Kidney epithelial cell (primary cell): ENCODE measurements around the gene RABGAP1L. TPM values are rescaled to one million over a fixed set of nuclear protein-coding genes. Genes with fewer than 3 reads are reported as not detected.
"Not testable (repeated sequence)": the region's sequence is repeated elsewhere in the genome, so short reads cannot be mapped to it uniquely, and the experiment has no call there.

Experiments used
- DNase-seq: peaks from one replicate; pipeline ENCODE4 v3.0.0-alpha.2; 2010; ENCODE audit warnings: low read depth
- H3K27me3 ChIP-seq: 2 replicates; pipeline ENCODE4 v1.6.0; 2011; ENCODE audit warnings: low read length; ENCODE audit not compliant: control insufficient read depth, insufficient read depth
- H3K36me3 ChIP-seq: 2 replicates; pipeline ENCODE4 v1.5.1; 2011; ENCODE audit warnings: low read length; ENCODE audit not compliant: control insufficient read depth, insufficient read depth
- H3K4me3 ChIP-seq: 2 replicates; pipeline ENCODE4 v1.5.1; 2011; ENCODE audit warnings: low read depth, mild to moderate bottlenecking, control low read depth, low read length
- CTCF ChIP-seq: IDR thresholded peaks from 2 replicates; pipeline ENCODE4 v1.5.1; 2011; ENCODE audit warnings: mild to moderate bottlenecking, moderate library complexity, low read length, control low read depth, inconsistent platforms; ENCODE audit not compliant: insufficient read depth, poor library complexity, severe bottlenecking
- total RNA-seq: library from RNA; depleted of rRNA; stranded (reverse); fragments of >200 nt; gene quantifications from 2 replicates; pipeline ENCODE4 v1.2.3, GENCODE V29; 2015

Gene RABGAP1L
- total RNA-seq, 1 donor from 2014 or later, result 22.1 TPM

GRCh38 chr1:174230399-174230798, 71.1 kb downstream of the RABGAP1L start:
- Histone ChIP-seq H3K4me3 (no peak overlapping the region), H3K36me3 (no peaks in the 10 kb centered on the region), H3K27me3 (no peaks in the 10 kb centered on the region)
- no peak for DNase-seq
- no peak for TF ChIP-seq CTCF

GRCh38 chr1:174232761-174233160, 73.4 kb downstream of the RABGAP1L start:
- no peak for DNase-seq
- Histone ChIP-seq H3K27me3 (no peaks in the 10 kb centered on the region), H3K36me3 (no peaks in the 10 kb centered on the region), H3K4me3 (no peak overlapping the region)
- TF ChIP-seq CTCF, result no peak

GRCh38 chr1:174238845-174239501, 79.7 kb downstream of the RABGAP1L start:
- H3K4me3 ChIP-seq, H3K27me3 ChIP-seq, DNase-seq, H3K36me3 ChIP-seq: not testable (repeated sequence)

GRCh38 chr1:174239541-174239940, 80.2 kb downstream of the RABGAP1L start:
- Histone ChIP-seq H3K36me3 (no peaks in the 10 kb centered on the region), H3K4me3 (no peak overlapping the region), H3K27me3 (no peaks in the 10 kb centered on the region)
- TF ChIP-seq CTCF, result no peak
- DNase-seq, result no peak

- no peak for TF ChIP-seq CTCF
- no peaks in the 10 kb centered on the region for H3K36me3 ChIP-seq
These were observed 83.5 kb downstream of the RABGAP1L start for GRCh38 chr1:174242856-174243255.

GRCh38 chr1:174243451-174244000, 84.2 kb downstream of the RABGAP1L start:
- TF ChIP-seq CTCF, result no peak
- Histone ChIP-seq H3K27me3 (no peaks in the 10 kb centered on the region), H3K4me3 (no peak overlapping the region), H3K36me3 (no peaks in the 10 kb centered on the region)
- no peak for DNase-seq

More at GRCh38 chr1:174242856-174243255, 83.5 kb downstream of the RABGAP1L start:
- Histone ChIP-seq H3K27me3 (no peaks in the 10 kb centered on the region), H3K4me3 (no peak overlapping the region)
- no peak for DNase-seq
